Measurements from ENCODE around the gene C2orf92.

DNA sequence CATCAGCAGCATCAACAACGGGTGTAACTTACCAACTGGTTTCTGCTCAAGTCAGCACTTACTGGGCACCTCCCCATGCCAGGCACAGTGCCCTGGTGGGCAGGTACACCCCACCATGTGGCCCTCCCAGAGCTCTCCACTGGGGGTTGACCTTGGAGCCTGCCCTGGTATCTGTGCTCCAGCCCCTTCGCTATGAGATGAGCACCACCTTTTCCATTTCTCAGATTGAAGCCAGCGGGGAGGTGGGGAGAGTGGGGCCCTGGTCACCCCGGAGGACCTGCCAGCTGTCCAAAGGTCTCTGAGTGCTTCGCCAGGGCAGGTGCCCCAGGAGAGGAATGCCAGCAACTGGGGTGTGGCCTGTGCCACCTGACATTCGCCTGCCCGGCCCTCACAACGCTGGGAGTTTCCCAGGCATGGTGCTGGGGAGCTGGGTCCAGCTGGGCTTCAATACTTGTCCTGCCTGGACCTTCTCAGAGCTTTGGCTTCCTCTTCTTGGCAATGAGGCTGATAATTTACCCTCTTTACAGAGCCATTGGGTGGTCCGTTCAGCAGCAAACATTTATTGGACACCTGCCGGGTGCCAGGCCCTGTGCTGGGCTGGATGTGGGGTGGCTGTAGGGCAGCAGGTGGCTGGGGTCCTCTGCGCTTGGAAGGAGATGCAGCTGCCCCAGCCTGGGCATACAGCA, 38.0 kb downstream of the C2orf92 start:
- TF ChIP-seq, protein P1, sequence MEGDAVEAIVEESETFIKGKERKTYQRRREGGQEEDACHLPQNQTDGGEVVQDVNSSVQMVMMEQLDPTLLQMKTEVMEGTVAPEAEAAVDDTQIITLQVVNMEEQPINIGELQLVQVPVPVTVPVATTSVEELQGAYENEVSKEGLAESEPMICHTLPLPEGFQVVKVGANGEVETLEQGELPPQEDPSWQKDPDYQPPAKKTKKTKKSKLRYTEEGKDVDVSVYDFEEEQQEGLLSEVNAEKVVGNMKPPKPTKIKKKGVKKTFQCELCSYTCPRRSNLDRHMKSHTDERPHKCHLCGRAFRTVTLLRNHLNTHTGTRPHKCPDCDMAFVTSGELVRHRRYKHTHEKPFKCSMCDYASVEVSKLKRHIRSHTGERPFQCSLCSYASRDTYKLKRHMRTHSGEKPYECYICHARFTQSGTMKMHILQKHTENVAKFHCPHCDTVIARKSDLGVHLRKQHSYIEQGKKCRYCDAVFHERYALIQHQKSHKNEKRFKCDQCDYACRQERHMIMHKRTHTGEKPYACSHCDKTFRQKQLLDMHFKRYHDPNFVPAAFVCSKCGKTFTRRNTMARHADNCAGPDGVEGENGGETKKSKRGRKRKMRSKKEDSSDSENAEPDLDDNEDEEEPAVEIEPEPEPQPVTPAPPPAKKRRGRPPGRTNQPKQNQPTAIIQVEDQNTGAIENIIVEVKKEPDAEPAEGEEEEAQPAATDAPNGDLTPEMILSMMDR (conservative IDR thresholded peaks at IDR 0.05; ENCODE audit: low read depth, low read length) = no peak
- TF ChIP-seq EZH2phosphoT487 (IDR thresholded peaks at IDR 0.05; ENCODE audit: borderline replicate concordance, low read length) (no peak), EZH2 (IDR thresholded peaks at IDR 0.05; ENCODE audit: low read length, unreplicated experiment) (no peak)
